Fibroblast of the aortic adventitia (primary cell): ENCODE results near the gene POLR3E. TPM values are rescaled to one million over a fixed set of nuclear protein-coding genes. Genes with fewer than 3 reads are reported as not detected.

ENCODE experiments used
- DNase-seq: peaks from one replicate; pipeline ENCODE4 v3.0.0-alpha.2; 2010; ENCODE audit warnings: low read depth
- H3K4me3 ChIP-seq: 2 replicates; pipeline ENCODE4 v1.5.1; 2011; ENCODE audit warnings: low read depth, mild to moderate bottlenecking, control low read depth, low read length, moderate library complexity
- total RNA-seq: library from RNA; depleted of rRNA; stranded (reverse); fragments of >200 nt; gene quantifications from 2 replicates; pipeline ENCODE4 v1.2.3, GENCODE V29; 2012; ENCODE audit warnings: low replicate concordance
- TF ChIP-seq, protein P1 (sequence below): IDR thresholded peaks from 2 replicates; pipeline ENCODE4 v1.5.1; 2011; ENCODE audit warnings: mild to moderate bottlenecking, low read length, control low read depth, inconsistent platforms; ENCODE audit not compliant: insufficient read depth

The POLR3E gene, protein sequence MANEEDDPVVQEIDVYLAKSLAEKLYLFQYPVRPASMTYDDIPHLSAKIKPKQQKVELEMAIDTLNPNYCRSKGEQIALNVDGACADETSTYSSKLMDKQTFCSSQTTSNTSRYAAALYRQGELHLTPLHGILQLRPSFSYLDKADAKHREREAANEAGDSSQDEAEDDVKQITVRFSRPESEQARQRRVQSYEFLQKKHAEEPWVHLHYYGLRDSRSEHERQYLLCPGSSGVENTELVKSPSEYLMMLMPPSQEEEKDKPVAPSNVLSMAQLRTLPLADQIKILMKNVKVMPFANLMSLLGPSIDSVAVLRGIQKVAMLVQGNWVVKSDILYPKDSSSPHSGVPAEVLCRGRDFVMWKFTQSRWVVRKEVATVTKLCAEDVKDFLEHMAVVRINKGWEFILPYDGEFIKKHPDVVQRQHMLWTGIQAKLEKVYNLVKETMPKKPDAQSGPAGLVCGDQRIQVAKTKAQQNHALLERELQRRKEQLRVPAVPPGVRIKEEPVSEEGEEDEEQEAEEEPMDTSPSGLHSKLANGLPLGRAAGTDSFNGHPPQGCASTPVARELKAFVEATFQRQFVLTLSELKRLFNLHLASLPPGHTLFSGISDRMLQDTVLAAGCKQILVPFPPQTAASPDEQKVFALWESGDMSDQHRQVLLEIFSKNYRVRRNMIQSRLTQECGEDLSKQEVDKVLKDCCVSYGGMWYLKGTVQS
- 8.6 and 29.5 TPM in 2 replicates for total RNA-seq

DNA sequence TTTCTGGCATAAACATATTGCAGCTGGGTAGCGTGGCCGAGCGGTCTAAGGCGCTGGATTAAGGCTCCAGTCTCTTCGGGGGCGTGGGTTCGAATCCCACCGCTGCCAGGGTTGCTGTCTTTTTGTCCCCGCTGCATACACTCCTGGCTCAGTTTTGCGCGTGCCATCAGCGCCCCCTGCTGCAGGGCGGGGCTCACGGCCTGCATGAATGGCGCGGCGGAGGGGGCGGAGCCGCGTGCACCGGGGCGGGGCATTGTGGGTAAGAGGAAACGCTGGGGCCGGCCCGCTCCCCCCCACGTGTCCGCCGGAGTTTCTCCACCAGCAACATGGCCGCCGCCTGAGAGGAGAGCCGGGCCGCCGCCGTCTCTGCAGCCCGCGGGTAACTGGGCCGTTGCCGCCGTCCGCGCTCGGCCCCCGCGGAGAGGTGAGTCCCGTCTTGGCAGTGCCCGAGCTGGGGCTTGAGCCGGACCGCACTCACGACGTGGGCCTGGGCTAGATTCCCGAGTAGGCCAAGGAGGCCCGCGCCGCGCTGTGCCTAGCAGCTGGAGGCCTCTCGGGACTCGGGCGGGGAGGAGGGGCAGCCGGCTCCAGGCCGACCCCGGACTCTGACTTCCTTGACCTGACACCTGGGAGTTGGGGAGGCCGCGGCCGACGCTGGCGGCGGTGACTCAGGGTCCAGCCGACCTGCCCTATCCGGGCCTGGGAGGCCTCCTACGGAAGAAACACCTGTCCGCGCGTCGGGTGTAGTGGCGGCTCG is at the start of gene POLR3E:
Gene POLR3E (plus strand): TSS at position 296 of the 757 bp plus-strand sequence. CDS start 5,560 bp downstream, outside the sequence.
- TF ChIP-seq, protein P1, sequence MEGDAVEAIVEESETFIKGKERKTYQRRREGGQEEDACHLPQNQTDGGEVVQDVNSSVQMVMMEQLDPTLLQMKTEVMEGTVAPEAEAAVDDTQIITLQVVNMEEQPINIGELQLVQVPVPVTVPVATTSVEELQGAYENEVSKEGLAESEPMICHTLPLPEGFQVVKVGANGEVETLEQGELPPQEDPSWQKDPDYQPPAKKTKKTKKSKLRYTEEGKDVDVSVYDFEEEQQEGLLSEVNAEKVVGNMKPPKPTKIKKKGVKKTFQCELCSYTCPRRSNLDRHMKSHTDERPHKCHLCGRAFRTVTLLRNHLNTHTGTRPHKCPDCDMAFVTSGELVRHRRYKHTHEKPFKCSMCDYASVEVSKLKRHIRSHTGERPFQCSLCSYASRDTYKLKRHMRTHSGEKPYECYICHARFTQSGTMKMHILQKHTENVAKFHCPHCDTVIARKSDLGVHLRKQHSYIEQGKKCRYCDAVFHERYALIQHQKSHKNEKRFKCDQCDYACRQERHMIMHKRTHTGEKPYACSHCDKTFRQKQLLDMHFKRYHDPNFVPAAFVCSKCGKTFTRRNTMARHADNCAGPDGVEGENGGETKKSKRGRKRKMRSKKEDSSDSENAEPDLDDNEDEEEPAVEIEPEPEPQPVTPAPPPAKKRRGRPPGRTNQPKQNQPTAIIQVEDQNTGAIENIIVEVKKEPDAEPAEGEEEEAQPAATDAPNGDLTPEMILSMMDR: peak; percentile 76
- peak; percentile 97 for DNase-seq
- peak within 1 kb of the TSS; percentile 88 for H3K4me3 ChIP-seq

DNA sequence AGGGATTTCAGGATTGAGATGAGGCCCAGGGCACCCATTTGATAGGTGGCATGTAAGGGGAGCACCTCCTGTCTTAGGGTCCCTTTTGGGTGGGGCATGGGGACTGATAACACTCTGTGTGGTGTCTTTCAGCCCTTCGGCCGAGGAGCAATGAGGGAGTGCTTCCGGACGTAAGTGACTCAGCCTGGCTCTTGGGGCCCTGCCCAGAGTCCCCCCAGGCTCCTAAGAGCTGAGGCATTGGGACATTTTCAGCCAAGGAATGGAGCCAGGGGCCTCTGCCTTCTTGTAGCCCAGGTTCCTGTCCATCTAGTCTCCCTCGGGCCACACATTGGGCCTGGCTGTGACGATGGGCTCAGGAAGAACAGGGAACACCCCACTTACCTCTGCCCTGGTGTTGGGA is 46.7 kb upstream of the POLR3E start:
- TF ChIP-seq, protein P1: no peak
- DNase-seq: peak; percentile 59

DNA sequence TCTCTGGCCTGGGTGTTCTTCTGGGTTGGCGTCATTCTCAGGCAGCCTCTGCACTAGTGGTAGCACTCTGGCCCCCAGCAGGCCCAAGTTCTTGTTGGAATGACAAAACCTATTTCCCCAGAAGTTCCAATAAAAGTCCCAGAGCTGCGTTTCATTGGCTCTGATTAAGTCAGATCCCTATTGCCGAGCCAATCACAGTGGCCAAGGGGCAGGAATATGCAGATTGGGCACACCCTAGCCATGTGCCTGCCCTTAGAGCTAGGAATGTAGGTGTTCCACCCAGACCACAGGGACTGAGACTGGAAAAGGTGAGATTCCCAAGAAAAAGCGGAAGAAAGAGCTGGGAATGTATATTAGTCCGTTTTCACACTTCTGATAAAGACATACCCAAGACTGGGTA is 44.9 kb upstream of the POLR3E start:
- H3K4me3 ChIP-seq: no peak overlapping the region
- TF ChIP-seq, protein P1: no peak
- no peak for DNase-seq

More for the DNA sequence above, 46.7 kb upstream of the POLR3E start:
- no peak overlapping the region for H3K4me3 ChIP-seq

DNA sequence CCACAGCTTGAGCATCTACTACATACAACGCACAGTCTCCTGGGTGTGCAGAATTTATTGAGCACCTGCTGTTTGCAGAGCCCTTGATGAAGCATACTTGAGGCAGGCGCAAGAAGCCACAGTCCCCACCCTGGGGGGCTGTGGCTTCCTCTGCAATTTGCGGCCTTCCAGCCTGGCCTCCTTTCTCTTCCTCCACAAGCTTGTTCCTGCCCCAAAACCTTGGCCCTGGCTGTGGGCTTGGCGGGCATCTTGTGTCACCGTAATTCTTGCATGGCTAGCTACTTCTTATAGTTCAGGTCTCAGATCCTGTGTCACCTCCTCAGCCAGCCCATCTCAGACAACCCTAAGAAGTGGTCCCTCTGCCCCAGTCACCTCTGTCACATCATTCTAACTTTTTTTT is 43.9 kb upstream of the POLR3E start:
- TF ChIP-seq, protein P1: no peak
- DNase-seq: no peak
- no peak overlapping the region for H3K4me3 ChIP-seq

DNA sequence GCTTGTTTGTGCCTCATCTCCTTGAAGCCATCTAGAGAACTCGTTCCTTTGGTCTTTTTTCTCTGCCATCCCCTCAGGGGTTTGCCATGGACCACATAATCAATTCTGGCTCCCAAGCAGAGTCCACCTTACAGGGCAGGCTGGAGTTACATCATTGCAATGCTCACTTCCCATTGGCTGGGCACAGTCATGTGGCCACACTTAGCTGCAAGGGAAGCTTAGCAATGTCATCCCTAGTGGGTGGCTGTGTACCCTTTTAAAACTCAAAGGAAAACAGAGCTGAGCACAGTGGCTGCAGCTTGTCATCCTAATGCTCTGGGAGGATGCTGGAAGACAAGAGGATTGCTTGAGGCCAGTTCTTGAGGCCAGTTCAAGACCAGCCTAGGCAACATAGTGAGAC is 41.9 kb upstream of the POLR3E start:
- TF ChIP-seq, protein P1: no peak
- no peak overlapping the region for H3K4me3 ChIP-seq
- DNase-seq: no peak

DNA sequence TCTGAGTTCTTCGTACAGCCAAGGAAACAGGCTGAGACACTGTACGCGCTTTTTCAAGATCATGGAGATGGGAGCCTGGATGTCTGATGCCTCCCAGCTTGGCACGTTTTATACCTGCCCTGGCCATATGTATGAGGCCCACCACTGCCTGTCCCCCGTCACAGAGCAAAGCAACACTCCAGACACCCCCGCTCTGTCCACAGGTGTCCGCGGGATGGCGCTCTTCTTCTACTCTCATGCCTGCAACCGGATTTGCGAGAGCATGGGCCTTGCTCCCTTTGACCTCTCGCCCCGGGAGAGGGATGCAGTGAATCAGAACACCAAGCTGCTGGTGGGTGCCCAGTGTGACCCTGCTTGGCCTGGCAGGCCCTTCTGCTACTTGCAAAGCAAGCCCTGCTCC is 39.8 kb upstream of the POLR3E start:
- TF ChIP-seq, protein P1: no peak
- no peak for DNase-seq
- no peak overlapping the region for H3K4me3 ChIP-seq
